ENCODE results near the gene MAP3K3. TPM values are rescaled to one million over a fixed set of nuclear protein-coding genes. Genes with fewer than 3 reads are reported as not detected.

MAP3K3 gene
- total and polyA plus RNA-seq, 9 of the 15 experiments (the other 6 are each of a cell fraction or from before 2014, with no cell fraction given), result 0.69 to 16.5 (median 12.1) TPM

DNA sequence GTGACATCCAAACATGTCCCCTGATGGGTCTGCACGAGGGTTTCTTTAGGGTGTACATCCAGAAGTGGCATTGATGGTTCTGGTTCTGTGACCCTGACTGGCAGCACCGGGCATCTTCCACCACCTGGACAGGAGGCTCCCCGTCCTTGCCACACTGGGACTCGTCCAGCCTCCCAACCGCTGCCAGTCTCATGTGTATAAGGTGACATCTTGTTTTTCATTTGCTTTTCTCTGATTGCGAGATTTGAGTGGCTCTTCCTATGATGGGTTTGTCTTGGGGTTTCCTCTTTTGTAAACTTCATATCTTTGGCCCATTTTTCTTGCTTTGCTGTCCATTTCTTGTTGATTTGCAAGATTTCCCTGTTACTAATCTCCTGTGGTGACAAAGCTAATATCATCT is 86.9 kb downstream of the MAP3K3 start:
- 0 out of 4 replicates have a peak overlapping the region, but pooled peaks of 1 of the 2 experiments have one; percentile 33 for H3K9ac ChIP-seq (ENCODE audit: insufficient read depth in 1 of 2, low read depth in 2 of 2, low read length in 2 of 2)
- 0 out of 6 replicates have a peak, but pooled peaks of 1 of the 3 experiments have one; percentile 16 for TF ChIP-seq ZBTB11 (CRISPR knock-in tag; IDR thresholded peaks at IDR 0.05)
- no peak for TF ChIP-seq CREBBP (IDR thresholded peaks at IDR 0.05; ENCODE audit: low read depth, low read length)
- in situ Hi-C loops (cut with MboI), result no loop called here
- H3K27ac ChIP-seq (ENCODE audit: extremely low read depth, low read depth, low read length), result no peak overlapping the region
- ATAC-seq, result no peak
- H3K36me3 ChIP-seq (ENCODE audit: control insufficient read depth, insufficient read depth, low read length), result peaks cover 41% of the 10 kb centered on the region; the same call in 2 of the 3 replicates
- POLR2A ChIA-PET, result interaction anchor here (1.3 to 1.8 kb wide), 3 partner anchors 8 to 65 kb away, joined by 6 to 7 read pairs (median 7); partner anchors contain the start of genes CCDC47 and DDX42
- no peaks in the 10 kb centered on the region for H3K9me3 ChIP-seq (replicated peaks; ENCODE audit: control insufficient read depth, insufficient read depth, low read depth, low read length)
- CTCF ChIA-PET (ENCODE audit: low intra/inter-chr PET ratio), result interaction anchor here (0.6 kb wide), 1 partner anchor 119 kb away, joined by 3 read pairs; no protein-coding TSS in a partner anchor
- DNase-seq (ENCODE audit: extremely low read depth in 1 of 4, low spot score in 3 of 4), result no peak
- BruUV-seq (replicated peaks), result no TSS peak
- 90% methylated on average over 6 of the region's 6 CpGs for WGBS (ENCODE audit: insufficient coverage, low coverage, missing lambda C conversion rate)
- H3K4me1 ChIP-seq (replicated peaks in 1 of 2; ENCODE audit: control insufficient read depth in 2 of 2, insufficient read depth in 2 of 2, low read length in 2 of 2), result no peaks in the 10 kb centered on the region; a peak in 1 of 5 replicates
- no peak for FAIRE-seq
- H2AFZ ChIP-seq (ENCODE audit: low read depth, low read length), result no peak overlapping the region
- H3K4me2 ChIP-seq (ENCODE audit: insufficient read depth, low read length), result no peak overlapping the region
- H3K27me3 ChIP-seq (ENCODE audit: control insufficient read depth in 2 of 2, insufficient read depth in 2 of 2, low read length in 2 of 2), result no peaks in the 10 kb centered on the region
- no peak overlapping the region for H3K4me3 ChIP-seq
- no peaks in the 10 kb centered on the region for H3K79me2 ChIP-seq (ENCODE audit: control insufficient read depth, insufficient read depth, low read length)
- H4K20me1 ChIP-seq (replicated peaks; ENCODE audit: control insufficient read depth, insufficient read depth, low read length), result no peaks in the 10 kb centered on the region; the same call in 1 of the 2 replicates
- intact Hi-C loops (cut with micrococcal nuclease), result no loop called here
- no peaks in the 10 kb centered on the region for H3K9me1 ChIP-seq (ENCODE audit: control insufficient read depth, insufficient read depth, low read length)
